Measurements from ENCODE around the gene ARHGAP15.

- TF ChIP-seq CTCF (IDR thresholded peaks at IDR 0.05) (no peak), POLR2A (IDR thresholded peaks at IDR 0.05) (no peak), EP300 (IDR thresholded peaks at IDR 0.05; ENCODE audit: low read depth) (no peak), POLR2AphosphoS5 (IDR thresholded peaks at IDR 0.05) (no peak)
Observed at GRCh38 chr2:143515318-143515717, 386.1 kb downstream of the ARHGAP15 start.

Data from transverse colon (tissue), 4 donors.